Astrocyte (in vitro differentiated cells and primary cell): Measurements from ENCODE around the gene OPN1SW.

ENCODE experiments used
- CTCF ChIP-seq: IDR thresholded peaks from 2 replicates; pipeline ENCODE4 v1.5.1; 2011; ENCODE audit warnings: low read depth, mild to moderate bottlenecking, inconsistent platforms, low read length, moderate library complexity; ENCODE audit not compliant: insufficient read depth
- EZH2 ChIP-seq: IDR thresholded peaks from 2 replicates; pipeline ENCODE4 v1.6.1; 2012; ENCODE audit warnings: mild to moderate bottlenecking, low read length, inconsistent platforms; ENCODE audit not compliant: insufficient read depth

DNA sequence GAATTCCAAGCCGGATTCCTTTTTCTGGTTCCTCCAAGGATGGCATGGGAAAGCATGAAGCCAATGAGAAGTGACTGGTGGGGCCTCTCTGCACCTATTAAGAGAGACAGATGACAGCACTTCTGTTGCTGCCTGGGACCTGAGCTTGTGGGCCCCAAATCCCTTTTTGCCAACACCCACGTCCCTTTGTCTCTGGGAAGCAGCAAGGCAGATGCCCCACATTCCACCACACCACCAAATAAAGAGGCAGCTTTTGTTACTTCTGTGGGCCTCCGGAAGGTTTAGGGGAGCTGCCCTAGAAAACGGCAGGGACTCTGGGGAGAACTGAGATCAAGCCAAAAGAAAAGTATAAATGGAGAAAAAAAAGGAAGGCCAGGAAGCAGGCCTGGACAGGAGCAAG lies 19.5 kb upstream of the OPN1SW start:
- TF ChIP-seq CTCF, result no peak
- no peak for TF ChIP-seq EZH2
